GM20000 (cell line): Measurements from ENCODE around the gene NISCH.

Experiments
- DNase-seq: peaks from one replicate; pipeline ENCODE4 v3.0.0; 2012; ENCODE audit warnings: low spot score
- TF ChIP-seq, protein P1 (sequence below): IDR thresholded peaks from 2 replicates; pipeline ENCODE4 v1.5.1; 2012; ENCODE audit warnings: mild to moderate bottlenecking, control low read depth; ENCODE audit errors: extremely low read depth, missing control alignments

NISCH gene

DNA sequence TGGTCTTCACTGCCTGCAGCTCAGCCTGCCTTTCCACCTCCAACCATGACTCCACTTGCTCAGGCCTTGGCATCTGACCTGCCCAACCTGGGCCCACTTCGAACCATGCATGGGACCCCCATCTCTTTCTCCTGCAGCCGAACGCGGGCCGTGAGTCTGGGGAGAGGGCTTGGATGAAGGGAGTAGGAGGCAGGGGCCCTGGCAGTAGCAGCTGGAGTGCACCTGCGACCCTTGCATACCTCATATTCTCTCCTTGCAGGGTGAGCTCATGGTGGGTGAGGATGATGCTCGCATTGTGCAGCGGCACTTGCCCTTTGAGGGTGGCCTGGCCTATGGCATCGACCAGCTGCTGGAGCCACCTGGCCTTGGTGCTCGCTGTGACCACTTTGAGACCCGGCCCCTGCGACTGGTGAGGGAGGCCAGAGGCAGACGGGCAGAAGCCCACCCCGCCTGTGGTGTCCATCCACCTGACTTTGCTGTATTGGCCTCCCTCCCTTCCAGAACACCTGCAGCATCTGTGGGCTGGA, 64.8 kb downstream of the NISCH start:
- TF ChIP-seq, protein P1, sequence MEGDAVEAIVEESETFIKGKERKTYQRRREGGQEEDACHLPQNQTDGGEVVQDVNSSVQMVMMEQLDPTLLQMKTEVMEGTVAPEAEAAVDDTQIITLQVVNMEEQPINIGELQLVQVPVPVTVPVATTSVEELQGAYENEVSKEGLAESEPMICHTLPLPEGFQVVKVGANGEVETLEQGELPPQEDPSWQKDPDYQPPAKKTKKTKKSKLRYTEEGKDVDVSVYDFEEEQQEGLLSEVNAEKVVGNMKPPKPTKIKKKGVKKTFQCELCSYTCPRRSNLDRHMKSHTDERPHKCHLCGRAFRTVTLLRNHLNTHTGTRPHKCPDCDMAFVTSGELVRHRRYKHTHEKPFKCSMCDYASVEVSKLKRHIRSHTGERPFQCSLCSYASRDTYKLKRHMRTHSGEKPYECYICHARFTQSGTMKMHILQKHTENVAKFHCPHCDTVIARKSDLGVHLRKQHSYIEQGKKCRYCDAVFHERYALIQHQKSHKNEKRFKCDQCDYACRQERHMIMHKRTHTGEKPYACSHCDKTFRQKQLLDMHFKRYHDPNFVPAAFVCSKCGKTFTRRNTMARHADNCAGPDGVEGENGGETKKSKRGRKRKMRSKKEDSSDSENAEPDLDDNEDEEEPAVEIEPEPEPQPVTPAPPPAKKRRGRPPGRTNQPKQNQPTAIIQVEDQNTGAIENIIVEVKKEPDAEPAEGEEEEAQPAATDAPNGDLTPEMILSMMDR: no peak
- DNase-seq: no peak

DNA sequence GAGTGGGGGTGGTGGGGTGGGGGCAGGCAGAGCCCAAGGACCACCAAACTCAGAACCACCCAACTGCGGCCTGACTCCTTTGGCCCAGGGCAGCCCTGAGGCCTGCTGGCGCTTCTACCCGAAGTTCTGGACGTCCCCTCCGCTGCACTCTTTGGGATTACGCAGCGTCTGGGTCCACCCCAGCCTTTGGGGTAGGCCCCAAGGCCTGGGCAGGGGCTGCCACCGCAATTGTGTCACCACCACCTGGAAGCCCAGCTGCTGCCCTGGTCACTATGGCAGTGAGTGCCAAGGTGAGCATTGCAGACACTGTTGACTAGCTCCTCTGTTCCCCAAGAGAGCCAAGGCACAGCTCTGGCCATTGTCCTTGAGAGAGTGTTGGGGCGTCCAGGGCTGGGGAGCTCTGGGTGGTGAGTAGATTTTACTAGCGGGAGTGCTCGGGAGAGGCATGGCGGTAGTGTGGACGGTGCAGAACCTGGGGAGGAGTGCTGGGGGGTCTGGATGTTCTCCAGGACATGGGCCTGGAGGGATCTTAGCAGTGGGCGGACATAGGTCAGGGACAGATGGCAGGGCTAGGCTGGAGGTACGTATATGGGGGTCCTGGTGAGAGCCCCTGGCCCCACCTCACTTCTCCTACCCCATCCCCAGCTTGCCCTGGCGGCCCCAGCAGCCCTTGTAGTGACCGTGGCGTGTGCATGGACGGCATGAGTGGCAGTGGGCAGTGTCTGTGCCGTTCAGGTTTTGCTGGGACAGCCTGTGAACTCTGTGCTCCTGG, 65.5 kb downstream of the NISCH start:
- DNase-seq: no peak
- TF ChIP-seq, protein P1: no peak

DNA sequence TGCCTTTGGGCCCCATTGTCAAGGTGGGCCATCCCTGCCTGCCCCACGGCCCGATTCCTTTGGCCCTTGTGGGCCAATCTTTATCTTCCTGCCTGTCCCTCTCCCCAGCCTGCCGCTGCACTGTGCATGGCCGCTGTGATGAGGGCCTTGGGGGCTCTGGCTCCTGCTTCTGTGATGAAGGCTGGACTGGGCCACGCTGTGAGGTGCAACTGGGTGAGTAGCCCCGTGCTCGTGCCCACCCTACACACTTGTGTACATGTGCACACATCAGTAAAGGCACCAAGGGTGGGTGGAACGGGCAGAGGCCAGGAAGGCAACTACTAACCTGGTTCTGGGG, 66.1 kb downstream of the NISCH start:
- no peak for DNase-seq
- TF ChIP-seq, protein P1: no peak

DNA sequence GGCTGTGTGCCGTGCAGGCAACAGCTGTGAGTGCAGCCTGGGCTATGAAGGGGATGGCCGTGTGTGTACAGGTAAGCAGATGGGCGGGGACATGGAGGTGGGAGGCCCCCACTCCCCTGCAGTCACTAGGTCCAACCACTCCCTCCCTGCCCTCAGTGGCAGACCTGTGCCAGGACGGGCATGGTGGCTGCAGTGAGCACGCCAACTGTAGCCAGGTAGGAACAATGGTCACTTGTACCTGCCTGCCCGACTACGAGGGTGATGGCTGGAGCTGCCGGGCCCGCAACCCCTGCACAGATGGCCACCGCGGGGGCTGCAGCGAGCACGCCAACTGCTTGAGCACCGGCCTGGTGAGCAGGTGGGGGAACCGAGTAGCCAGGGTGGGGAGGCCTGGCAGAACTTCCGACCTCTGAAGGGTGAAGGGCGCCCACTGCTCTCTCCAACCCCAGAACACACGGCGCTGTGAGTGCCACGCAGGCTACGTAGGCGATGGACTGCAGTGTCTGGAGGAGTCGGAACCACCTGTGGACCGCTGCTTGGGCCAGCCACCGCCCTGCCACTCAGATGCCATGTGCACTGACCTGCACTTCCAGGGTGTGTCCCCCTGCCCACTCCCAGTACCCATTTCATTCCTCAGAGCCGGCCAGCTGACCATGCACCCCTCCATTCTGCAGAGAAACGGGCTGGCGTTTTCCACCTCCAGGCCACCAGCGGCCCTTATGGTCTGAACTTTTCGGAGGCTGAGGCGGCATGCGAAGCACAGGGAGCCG, 66.7 kb downstream of the NISCH start:
- TF ChIP-seq, protein P1: no peak

DNA sequence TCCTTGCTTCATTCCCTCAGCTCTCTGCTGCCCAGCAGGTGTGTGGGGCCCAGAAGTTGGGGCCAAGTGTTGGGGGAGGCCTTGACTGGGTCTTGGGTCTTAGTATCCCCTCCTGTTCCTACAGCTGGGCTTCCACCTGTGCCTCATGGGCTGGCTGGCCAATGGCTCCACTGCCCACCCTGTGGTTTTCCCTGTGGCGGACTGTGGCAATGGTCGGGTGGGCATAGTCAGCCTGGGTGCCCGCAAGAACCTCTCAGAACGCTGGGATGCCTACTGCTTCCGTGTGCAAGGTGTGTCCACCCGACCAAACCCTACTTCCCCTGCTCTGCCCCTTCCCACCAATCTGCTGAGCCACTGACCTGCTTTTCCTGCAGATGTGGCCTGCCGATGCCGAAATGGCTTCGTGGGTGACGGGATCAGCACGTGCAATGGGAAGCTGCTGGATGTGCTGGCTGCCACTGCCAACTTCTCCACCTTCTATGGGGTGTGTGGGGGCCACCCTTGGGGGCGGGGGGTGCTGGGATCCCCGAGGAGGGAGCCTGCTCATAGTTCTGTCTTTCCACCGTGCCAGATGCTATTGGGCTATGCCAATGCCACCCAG, 67.3 kb downstream of the NISCH start:
- TF ChIP-seq, protein P1: no peak

More for the DNA sequence above, 66.7 kb downstream of the NISCH start:
- no peak for DNase-seq

DNA sequence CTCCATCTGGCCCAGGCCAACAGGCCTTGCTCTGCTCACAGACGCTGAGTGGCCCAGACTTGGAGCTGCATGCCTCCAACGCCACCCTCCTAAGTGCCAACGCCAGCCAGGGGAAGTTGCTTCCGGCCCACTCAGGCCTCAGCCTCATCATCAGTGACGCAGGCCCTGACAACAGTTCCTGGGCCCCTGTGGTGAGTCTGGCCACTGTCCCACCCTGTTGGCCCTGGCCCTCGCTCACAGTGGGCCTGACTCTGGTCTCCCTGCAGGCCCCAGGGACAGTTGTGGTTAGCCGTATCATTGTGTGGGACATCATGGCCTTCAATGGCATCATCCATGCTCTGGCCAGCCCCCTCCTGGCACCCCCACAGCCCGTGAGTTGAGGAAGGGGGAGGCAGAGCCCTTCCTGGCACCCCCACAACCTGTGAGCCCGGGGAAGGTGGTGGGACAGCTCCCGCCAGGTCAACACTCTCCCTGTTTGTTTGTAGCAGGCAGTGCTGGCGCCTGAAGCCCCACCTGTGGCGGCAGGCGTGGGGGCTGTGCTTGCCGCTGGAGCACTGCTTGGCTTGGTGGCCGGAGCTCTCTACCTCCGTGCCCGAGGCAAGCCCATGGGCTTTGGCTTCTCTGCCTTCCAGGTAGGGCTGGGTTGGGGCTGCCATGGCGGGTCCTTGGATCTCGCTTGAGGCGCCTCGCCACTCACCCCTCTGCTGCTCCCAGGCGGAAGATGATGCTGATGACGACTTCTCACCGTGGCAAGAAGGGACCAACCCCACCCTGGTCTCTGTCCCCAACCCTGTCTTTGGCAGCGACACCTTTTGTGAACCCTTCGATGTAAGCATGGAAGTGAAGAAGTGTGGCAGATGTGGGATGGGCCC, 68.2 kb downstream of the NISCH start:
- TF ChIP-seq, protein P1: no peak
- DNase-seq: no peak

More for the DNA sequence above, 67.3 kb downstream of the NISCH start:
- no peak for DNase-seq
